HG03558 (cell line): ENCODE measurements around the gene SASH1.

Source experiments
- ATAC-seq: cut with Tn5 transposase; IDR thresholded peaks from one replicate; pipeline ENCODE4 v1.9.1; 2021; ENCODE audit warnings: moderate number of reproducible peaks; ENCODE audit not compliant: unreplicated experiment; ENCODE audit errors: extremely low read depth

The SASH1 gene

DNA sequence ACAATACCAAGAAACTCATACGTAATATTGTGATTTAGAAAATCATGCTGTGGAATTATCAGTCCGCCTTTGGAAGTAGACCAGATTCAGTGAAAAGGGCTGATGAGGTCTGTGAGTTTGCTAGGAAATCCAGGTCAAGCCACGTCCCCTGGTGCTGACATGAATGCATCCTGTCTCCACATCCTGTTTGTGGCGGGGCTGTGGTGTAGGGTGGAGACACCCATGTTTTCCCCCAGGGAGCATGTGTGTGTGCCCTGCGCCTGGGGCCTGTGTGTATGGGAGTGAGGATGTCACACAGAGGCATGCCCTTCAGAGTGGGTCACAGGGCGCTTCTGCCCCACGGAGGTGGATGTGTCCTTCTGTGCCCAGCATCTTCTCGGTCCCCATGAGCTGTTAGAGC is 109.1 kb downstream of the SASH1 start:
- ATAC-seq = no peak

DNA sequence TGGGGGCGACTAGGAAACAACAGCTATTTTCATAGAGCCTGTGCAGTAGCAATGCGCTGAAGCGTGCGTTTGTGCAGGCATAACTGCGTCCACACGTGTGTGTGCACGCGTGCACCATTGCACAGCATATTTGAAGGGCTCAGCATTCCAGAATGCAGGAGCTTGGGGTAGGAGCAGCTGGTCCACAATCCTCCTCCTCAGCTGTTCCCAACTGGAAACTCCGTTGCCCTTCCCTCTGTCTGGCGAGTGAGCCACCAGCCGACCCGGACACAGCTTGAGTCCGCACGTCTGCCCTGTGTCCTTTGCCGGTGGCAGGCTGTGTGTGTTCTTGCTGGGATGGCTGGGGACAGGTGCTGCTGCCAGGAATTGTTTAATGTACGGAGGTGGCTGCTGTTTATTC is 110.2 kb downstream of the SASH1 start:
- ATAC-seq = no peak

DNA sequence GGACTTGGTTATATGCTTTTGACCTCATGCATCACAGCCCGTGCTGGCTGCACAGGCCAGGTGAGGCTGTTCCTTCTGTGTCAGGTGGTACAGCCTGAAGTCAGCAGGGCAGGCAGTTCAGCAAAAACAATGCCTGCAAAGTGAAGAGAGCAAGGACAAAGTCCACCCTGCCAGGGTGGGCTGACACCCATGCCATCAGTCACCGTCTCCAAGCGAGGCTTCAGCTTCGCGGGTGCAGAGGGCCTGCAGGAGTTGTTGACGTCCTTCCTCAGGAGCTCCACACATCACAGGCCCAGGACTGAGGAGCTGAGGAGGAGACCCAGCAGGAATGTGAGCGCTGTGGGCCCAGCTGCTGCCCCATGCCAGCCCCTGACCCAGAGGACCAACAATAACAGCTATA is 111.3 kb downstream of the SASH1 start:
- no peak for ATAC-seq

DNA sequence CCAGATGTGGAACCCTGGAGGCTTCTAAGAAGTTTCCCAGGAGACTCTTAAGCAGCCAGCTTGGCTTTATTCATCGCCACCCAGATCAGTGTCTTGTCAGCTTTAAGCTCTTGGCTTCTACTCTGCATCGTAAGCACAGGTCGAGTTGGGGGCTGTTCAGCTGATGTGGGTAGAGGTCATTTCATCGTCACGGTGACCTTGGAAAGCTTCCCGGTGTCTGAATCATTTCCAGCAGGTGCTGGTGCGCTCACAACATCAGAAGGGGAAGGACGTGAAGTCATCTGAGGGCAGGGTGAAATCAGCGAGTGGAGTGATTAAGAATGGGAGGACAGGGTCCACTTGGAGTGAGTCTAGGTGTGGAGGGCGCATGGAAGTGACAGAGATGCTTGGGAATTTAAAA is 112.6 kb downstream of the SASH1 start:
- ATAC-seq = no peak

DNA sequence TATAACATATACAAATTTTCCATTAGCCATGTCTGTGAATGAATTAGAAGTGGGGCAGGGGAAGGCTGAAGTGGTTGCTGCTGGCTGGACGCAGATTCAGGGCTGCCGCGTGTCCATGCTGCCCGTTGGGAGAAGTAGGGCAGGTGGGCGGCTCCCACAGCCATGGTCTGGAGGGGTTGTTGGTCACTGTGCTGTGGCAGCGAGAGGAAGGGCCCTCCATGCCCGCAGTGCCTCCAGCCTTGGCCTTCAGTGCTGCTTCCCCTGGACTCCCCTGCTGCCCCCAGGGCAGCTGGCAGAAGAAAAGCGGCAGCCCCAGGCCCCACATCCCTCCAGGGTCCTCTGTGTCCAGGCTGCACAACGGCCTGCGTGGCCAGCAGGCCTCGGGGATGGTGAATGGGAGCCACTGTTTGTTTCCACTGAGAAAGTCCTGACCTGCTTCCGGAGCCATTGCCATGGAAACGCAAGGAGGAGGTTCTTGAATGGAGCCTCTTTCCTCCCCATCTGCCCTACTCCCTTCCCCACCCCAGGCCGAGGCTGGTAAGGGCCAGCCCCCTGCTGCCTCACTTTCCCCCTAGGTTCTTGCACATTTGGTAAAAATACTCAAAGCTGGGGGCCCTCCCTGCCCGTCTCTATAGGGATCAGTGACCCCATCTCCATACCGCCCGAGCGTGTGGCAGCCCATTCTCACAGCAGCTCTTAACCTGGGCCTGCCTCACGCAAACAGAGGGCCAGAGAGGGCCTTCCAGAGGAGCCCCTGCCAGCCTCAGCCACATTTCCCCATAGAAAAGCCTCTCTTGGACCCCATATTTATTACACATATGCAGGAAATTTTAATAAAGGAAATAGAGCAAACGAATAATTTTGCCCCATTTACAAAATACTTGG is 113.3 kb downstream of the SASH1 start:
- ATAC-seq = no peak

DNA sequence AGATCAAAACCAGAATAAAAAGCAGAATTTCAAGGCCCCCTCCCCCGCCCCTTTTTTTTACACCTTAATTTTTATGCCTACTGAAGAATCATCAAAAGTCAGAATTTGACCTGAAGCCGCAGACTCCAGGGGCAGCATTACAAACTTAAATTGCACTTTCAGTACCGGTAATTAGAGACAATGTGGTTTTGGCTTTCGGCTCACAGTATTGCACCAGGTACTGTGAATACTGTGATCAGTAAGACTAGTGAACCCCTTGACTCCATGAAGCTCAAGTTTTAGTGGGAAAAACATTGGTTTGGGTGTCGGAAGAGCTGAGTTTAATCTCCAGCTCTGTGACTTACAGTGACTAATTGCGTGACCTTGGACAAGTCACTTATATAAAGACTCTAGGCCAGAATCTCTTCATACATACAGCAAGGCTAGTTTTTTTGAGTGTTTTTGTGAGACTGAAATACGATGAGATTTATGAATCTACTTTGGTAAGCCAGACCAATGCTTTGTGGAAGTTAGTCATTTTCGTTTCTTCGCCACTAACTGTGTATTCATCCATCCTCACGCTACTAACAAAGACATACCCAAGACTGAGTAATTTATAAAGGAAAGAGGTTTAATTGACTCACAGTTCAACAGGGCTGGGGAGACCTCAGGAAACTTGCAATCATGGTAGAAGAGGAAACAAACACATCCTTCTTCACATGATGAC is 114.7 kb downstream of the SASH1 start:
- no peak for ATAC-seq

DNA sequence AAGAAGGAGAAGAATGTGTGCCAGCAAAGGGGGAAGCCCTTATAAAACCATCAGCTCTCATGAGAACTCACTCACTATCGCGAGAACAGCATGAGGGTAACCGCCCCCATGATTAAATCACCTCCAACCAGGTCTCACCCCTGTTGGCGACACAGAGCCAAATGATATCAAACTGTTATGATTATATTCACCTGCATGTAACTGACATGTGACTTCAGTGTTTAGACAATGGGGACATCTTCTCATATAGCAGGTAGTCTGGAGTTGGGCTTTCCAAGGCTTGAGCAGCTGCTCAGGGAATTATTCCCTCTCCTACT is 115.2 kb downstream of the SASH1 start:
- ATAC-seq = no peak

DNA sequence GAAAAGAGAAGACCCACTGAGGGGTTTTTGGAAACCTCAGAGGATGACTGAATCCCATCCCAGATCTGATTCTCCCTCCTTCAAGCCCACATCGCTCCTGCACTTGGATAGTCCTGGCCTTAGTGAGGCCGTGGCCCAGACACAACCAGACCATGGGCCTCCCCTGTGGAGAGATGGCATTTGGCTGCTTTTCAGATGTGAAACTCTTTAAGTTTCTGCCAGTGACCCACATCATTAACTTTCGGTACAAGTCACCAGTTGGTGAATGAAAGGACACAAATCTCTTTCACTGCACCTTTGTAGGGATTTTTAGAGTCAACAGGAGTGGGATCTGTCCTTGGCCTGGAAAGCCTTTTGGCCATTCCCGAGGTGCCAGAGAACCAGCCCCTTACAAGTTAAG is 116.6 kb downstream of the SASH1 start:
- no peak for ATAC-seq

DNA sequence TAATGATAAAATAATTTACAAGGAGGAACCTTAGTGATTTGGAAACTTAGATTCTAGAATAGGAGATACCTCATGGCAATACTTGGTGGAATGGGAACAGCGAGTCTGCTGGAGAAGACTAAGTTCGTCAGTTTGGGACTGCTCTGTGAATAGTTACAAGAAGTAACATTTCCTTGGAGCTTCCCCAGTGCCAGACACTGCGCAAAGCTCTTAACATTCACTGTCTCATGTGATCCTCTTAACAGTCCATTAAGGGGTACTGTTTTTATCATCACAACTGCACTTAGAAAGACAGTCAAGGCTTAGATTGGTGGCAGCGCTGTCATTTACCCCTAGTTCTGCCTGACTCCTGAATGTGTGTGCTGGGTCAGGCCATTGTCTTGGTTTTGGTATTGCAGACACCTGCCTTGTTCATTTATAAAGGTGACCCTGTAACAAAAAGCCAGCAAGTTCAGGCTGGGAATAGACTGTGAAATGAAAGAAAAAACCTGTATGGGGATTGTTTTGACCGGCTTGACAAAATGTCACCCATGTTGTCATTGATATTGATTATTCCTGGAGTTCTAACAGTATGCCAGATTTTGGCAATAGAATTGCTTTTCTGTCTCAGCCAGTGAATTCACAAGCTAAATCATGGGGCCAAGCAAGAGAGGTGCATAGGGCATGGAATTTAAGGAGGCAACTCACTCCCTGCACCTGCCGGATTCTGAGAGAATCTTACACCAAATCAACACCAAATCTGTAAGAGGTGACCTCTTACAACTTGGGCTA is 118.4 kb downstream of the SASH1 start:
- ATAC-seq = no peak

DNA sequence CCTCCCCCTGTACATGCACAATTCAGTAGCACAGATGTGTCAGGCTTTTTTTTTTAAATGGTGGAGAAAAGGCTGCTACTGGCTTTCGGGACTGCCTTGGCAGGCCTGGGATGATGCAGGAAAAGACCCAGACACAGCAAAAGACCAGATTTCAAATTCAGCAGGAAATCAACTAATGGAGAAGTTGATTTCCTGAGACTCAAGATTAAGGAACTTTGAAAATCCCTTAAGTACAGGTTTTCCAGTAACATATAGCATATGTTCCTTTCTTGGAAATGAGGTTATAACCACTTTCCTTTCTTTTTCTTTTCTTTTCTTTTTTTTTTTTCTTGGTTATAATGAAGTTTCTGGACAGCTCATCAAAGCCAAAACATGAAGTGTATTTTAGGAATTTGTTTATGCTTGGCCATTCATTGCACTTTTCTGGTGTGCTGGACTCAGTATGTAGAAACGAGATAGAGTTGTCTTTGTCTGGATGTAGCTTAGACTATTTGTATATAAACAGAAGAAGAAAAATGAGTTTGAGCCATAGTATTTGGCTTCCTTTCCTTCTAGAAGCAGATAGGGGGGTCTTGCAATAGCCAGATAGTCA is 119.4 kb downstream of the SASH1 start:
- ATAC-seq = no peak

DNA sequence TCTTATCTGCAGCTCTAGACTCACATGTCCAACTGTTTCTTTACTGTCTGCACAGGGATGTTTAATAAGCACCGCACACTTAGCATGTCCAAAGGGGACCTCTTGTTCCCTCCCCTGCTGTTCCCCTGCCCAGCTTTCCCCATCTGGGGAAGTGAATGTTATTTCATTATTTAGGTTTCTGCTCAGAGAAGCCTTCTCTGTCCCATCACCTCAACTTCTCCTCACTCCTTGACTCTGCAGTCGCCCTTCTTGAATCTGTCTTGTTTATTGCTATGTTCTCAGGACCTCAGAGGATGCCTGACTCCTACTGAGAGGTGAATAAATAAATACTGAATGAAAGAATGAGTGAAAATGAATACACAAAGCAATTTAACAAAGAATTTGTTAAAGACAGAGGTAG is 121.0 kb downstream of the SASH1 start:
- ATAC-seq = no peak

DNA sequence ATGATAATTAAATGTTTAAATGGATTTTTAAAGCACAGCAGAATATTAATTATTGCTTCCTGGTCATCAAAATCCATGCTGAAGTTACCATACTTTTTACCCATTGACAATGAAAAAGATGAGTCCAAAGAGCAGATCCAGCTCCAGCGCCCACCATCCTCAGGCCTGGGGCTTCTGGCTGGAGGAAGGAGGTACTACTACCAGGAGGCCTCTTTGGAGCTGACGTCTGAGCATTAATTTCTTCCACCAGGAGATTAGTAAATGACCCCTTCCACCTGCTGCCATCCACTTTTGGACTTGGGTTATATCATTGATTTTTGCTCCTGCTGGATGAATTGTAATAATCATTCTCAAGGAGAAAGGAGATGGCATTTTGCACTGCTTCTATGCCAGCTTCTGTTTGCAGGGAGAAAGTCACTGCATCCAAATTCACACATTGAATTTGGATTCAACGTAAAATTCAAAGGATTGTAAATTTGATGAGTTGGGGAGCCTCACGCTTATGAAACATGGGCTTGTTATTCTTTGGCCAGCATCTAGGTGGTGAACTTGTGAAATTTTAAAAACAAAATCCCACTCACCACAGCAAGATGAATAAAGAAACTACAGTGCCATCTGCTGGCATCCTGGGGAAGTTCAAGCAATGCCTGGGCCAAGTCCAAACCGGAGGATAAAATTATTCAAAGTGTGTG is 121.8 kb downstream of the SASH1 start:
- ATAC-seq = peak; percentile 83

DNA sequence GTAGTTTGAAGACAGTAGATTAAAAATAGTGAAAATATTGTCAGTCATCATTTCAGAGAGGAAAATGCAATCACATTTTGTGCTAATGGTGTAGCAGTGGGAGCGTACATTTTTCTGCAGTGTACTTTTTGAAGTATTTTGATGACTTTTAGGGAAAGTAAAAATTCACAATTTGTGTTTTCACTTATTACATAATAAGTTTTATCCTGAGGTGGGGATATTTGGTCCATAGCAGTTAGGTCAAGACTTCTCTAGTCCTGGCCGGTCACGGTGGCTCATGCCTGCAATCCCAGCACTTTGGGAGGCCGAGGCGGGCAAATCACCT is 122.3 kb downstream of the SASH1 start:
- no peak for ATAC-seq

DNA sequence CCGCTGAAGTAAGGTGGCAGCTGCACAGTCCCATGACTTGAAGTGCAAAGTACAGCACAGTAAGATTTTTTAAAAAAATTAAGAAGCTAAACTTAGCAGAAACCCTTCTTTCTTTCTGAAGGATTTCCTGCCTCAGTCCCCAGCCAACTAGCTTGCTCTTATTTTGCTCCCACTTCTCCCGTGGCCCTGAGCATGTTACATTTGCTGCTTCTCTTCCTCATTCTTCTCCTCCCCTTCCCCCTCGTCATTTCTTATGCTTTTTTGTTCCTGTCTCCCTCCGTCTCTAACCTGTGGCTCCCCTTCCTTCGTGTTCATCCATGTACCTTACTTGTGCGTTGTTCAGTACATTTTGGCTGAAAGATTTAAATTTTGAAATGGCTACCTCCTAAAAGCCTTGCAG is 123.0 kb downstream of the SASH1 start:
- ATAC-seq = no peak

DNA sequence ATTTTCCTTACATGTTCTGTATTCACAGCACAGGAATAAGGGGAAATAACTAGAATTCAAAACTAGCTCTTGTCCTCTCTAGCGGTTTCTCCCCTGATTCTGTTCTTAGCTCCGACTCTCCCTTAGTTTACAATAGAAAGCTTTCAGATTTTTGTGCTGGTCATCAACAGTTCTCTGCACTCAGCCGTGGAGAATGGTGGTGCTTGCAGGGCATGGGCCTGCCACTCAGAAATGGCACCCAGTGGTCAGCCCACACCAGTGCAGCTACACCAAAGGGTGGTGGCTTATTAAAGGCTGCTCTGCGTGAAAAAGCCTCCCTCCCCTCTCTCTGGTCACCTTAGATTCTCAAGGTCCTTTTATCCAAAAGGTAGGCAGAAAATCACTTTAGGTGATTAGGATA is 123.5 kb downstream of the SASH1 start:
- no peak for ATAC-seq

DNA sequence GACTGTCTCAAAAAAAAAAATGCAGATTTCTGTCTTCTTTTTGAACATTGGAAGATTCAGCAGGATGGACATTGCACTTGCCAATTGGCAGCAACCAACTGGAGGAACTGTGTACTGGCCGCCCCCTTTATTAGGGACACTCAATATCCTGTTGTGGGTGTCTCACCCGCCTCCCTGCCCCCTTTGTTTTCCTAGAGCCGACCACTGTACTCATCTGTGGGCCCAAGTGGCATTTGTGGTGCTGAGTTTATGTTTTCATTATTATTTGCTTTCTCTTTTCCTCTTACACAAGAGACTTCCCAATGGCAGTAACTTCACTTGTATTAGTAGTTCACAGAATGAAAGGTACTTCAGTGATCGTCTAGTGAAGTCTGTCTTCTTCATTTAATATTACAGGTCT is 125.3 kb downstream of the SASH1 start:
- no peak for ATAC-seq

DNA sequence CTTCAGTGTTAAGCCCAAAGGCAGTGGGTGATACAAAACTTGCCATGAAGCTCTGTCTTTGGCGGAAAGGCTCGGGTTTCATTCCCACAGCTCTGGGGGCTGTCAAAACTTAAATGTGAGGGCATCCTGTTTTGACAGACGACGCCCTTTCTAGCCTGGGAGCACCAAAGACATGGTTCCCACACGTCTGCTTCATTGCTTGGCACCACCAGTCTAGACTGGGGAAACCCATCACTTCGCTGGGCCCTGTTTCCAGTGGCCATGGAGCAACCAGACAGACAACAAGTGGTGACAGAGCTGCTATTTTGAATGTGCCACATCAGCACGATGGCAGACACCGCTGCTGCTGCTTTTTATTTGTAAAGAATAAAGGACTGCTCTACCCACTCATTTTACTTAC is 127.5 kb downstream of the SASH1 start:
- ATAC-seq = no peak

DNA sequence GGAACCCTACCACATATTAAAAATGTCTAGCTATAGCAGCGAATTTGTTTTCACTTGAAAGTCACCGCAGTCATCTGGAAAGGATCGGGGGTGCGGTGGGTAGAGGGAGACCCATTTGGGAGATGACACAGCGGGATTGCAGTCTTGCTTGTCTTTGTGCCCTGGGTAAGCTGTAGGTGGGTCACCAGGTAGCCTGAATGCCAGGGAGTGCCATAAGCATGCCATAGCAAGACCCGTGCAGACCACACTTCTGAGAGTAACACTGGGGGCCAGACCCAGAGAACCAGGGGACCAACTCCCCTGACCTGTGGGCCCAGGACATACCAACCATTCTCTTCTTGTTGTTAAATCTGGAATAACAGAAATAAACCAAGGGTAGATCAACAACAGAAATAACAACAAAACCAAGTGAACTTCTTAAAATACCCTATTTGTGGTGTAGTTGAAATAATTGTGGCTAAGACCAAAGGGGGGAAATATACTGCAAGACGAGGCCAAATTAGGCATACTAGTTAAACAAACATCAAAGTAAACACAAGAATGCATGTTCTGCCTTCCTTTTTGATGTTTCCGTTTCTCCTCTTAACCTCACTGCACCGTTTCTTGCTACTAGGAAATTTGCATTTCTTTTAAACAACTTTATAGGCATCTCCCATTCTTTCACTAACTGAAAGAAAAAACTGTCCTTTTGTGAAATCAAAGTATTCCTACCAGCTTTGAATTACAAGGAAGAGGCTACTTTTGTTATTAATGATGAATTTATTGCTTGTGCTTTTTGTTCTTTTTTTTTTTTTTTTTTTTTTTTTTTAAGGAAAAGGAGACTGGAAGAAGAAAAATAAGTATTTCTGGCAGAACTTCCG is 128.2 kb downstream of the SASH1 start:
- ATAC-seq = no peak

DNA sequence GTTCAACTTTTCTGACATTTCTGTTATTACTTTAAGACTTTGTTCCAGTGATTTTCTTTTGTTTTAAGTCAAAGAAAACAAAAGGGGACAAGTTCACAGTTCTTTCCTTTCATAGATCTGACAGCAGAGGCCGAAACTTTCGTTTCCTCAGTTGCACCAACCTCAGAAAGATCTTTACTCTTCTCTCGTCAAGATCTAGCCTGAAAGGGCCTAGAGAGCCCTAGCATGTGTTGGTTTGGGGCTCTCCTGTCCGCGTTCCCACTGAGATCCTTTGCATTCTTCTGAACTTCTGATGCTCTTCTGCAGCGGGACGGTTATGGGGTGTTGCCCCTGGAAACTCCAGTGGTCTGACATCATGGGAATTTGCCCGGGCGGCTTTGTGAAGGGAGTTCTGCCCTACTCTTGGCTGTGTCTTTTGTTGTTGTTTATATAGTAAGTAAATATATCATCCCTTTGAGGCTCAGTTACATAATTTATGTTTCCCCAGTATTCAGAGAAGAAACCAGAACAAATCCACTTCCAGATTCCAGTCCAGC is 129.1 kb downstream of the SASH1 start:
- no peak for ATAC-seq
